H1 (cell line): ENCODE measurements around the gene ADAM30. TPM values are rescaled to one million over a fixed set of nuclear protein-coding genes. Genes with fewer than 3 reads are reported as not detected.

Experiments
- CTCF ChIA-PET: fragments of 300-600 bp; sonication (Branson Sonifier 250); formaldehyde crosslinking; loops from one replicate; lab custom pipeline; 2021; ENCODE audit not compliant: partially characterized antibody; lab: Charles Lee
- POLR2A ChIA-PET: fragments of 300-600 bp; sonication (Branson Sonifier 250); formaldehyde crosslinking; loops from one replicate; lab custom pipeline; 2021; ENCODE audit warnings: inconsistent platforms; ENCODE audit not compliant: partially characterized antibody; lab: Charles Lee
- DNase-seq, 2 experiments: peaks; one replicate each; pipeline versions ENCODE4 v3.0.0 to v3.0.0-alpha.2; 2010 to 2022; ENCODE audit warnings: low spot score in 2 of 2, low read depth in 1 of 2, mixed read lengths in 1 of 2
- FAIRE-seq: peaks from 2 replicates; lab custom pipeline; 2011; peaks lifted over from hg19 to GRCh38; lab: Jason Lieb, UNC
- H2AFZ ChIP-seq: 2 replicates; pipeline ENCODE4 v1.8.1; 2012; ENCODE audit warnings: low read length, inconsistent platforms
- H2AK5ac ChIP-seq: 2 replicates; pipeline ENCODE4 v1.6.1; 2013; ENCODE audit warnings: low read depth, low read length
- H2BK120ac ChIP-seq: replicated peaks from 2 replicates; pipeline ENCODE3; 2013; ENCODE audit warnings: low read depth, low read length, inconsistent platforms
- H2BK12ac ChIP-seq: 2 replicates; pipeline ENCODE4 v1.6.1; 2013; ENCODE audit warnings: low read depth, low read length
- H2BK15ac ChIP-seq: 2 replicates; pipeline ENCODE4 v1.6.1; 2013; ENCODE audit warnings: low read length
- H2BK20ac ChIP-seq: 2 replicates; pipeline ENCODE4 v1.6.1; 2013; ENCODE audit warnings: low read length
- H2BK5ac ChIP-seq: 2 replicates; pipeline ENCODE4 v1.6.1; 2013; ENCODE audit warnings: low read depth, low read length
- H3K14ac ChIP-seq: 2 replicates; pipeline ENCODE4 v1.6.1; 2013; ENCODE audit warnings: inconsistent platforms; ENCODE audit not compliant: insufficient read length
- H3K18ac ChIP-seq: 2 replicates; pipeline ENCODE4 v1.6.1; 2013; ENCODE audit warnings: low read length; ENCODE audit errors: extremely low read depth
- H3K23ac ChIP-seq: 2 replicates; pipeline ENCODE4 v1.6.1; 2013; ENCODE audit warnings: inconsistent platforms; ENCODE audit not compliant: insufficient read length
- H3K23me2 ChIP-seq: 2 replicates; pipeline ENCODE4 v1.6.1; 2013; ENCODE audit warnings: low read depth, low read length
- H3K27ac ChIP-seq: 2 replicates; pipeline ENCODE4 v1.6.1; 2011; ENCODE audit warnings: low read depth, low read length, inconsistent platforms
- H3K27me3 ChIP-seq, 4 experiments: replicated peaks in 1 of 4; 1 replicate in 1 of 4; 2 replicates in 3 of 4; pipeline versions ENCODE4 v1.6.1 to v1.8.1; 2011 to 2013; ENCODE audit warnings: low read length in 3 of 4, mild to moderate bottlenecking in 3 of 4, inconsistent platforms in 2 of 4, mixed read lengths in 2 of 4, moderate library complexity in 1 of 4; ENCODE audit not compliant: control insufficient read depth in 3 of 4, insufficient read depth in 3 of 4; ENCODE audit errors: extremely low read depth in 1 of 4
- H3K36me3 ChIP-seq, 4 experiments: 2 replicates each; pipeline versions ENCODE4 v1.6.1 to v1.8.1; 2011 to 2013; ENCODE audit warnings: mild to moderate bottlenecking in 4 of 4, low read length in 3 of 4, moderate library complexity in 2 of 4, control low read depth in 1 of 4, inconsistent platforms in 1 of 4; ENCODE audit not compliant: insufficient read depth in 4 of 4, control insufficient read depth in 2 of 4
- H3K4ac ChIP-seq: replicated peaks from 2 replicates; pipeline ENCODE3; 2013; ENCODE audit warnings: low read length, low read depth, mixed read lengths, inconsistent platforms; ENCODE audit not compliant: insufficient read length
- H3K4me1 ChIP-seq, 4 experiments: replicated peaks in 1 of 4; 1 replicate in 1 of 4; 2 replicates in 3 of 4; pipeline versions ENCODE4 v1.6.1 to v1.8.1; 2011 to 2013; ENCODE audit warnings: low read length in 3 of 4, inconsistent platforms in 2 of 4, mixed read lengths in 1 of 4; ENCODE audit not compliant: insufficient read depth in 4 of 4, control insufficient read depth in 3 of 4
- H3K4me2 ChIP-seq, 2 experiments: 2 replicates each; pipeline versions ENCODE4 v1.6.1 to v1.8.1; 2011 to 2013; ENCODE audit warnings: low read depth in 2 of 2, low read length in 2 of 2, control low read depth in 1 of 2, inconsistent platforms in 1 of 2, mild to moderate bottlenecking in 1 of 2; ENCODE audit not compliant: insufficient read depth in 1 of 2
- H3K4me3 ChIP-seq, 4 experiments: fragments of 200-600, 300-600 bp in 1 of 4; sonication (generic), shearing (Covaris generic), sonication (Bioruptor Twin) in 1 of 4; 2 replicates each; pipeline versions ENCODE4 v1.5.1 to v1.8.1; 2011 to 2016; ENCODE audit warnings: low read length in 4 of 4, low read depth in 3 of 4, control low read depth in 2 of 4, inconsistent platforms in 2 of 4, mild to moderate bottlenecking in 2 of 4, mixed read lengths in 1 of 4, moderate library complexity in 1 of 4; ENCODE audit not compliant: insufficient read depth in 2 of 4; ENCODE audit errors: extremely low read depth in 1 of 4
- H3K56ac ChIP-seq: replicated peaks from 2 replicates; pipeline ENCODE3; 2013; ENCODE audit warnings: low read depth, mild to moderate bottlenecking, mixed read lengths, low read length, inconsistent platforms; ENCODE audit not compliant: insufficient read length
- H3K79me1 ChIP-seq: 2 replicates; pipeline ENCODE4 v1.6.1; 2013; ENCODE audit warnings: low read depth, low read length, control low read depth
- H3K79me2 ChIP-seq, 2 experiments: 2 replicates each; pipeline versions ENCODE4 v1.6.1 to v1.8.1; 2012 to 2013; ENCODE audit warnings: low read length in 2 of 2, mild to moderate bottlenecking in 2 of 2, inconsistent platforms in 1 of 2; ENCODE audit not compliant: insufficient read depth in 2 of 2, control insufficient read depth in 1 of 2
- H3K9ac ChIP-seq, 4 experiments: replicated peaks in 1 of 4; 1 replicate in 1 of 4; 2 replicates in 3 of 4; pipeline versions ENCODE4 v1.6.1 to v1.8.1; 2011 to 2013; ENCODE audit warnings: low read depth in 3 of 4, low read length in 3 of 4, control low read depth in 2 of 4, mild to moderate bottlenecking in 2 of 4, moderate library complexity in 2 of 4, inconsistent platforms in 1 of 4; ENCODE audit errors: extremely low read depth in 1 of 4
- H3K9me3 ChIP-seq, 2 experiments: 2 replicates each; pipeline versions ENCODE4 v1.6.1 to v1.8.1; 2012 to 2013; ENCODE audit warnings: mild to moderate bottlenecking in 2 of 2, moderate library complexity in 2 of 2, control low read depth in 1 of 2, inconsistent platforms in 1 of 2, low read depth in 1 of 2, low read length in 1 of 2, mixed read lengths in 1 of 2; ENCODE audit not compliant: insufficient read depth in 2 of 2
- H4K20me1 ChIP-seq, 2 experiments: replicated peaks in 1 of 2; 2 replicates each; pipeline versions ENCODE3 to v1.8.1; 2011 to 2013; ENCODE audit warnings: inconsistent platforms in 2 of 2, low read length in 2 of 2, mild to moderate bottlenecking in 1 of 2; ENCODE audit not compliant: insufficient read depth in 2 of 2, control insufficient read depth in 1 of 2
- H4K5ac ChIP-seq: 2 replicates; pipeline ENCODE4 v1.6.1; 2013; ENCODE audit warnings: low read length, low read depth, mixed read lengths, inconsistent platforms; ENCODE audit not compliant: insufficient read length
- H4K8ac ChIP-seq: 2 replicates; pipeline ENCODE4 v1.8.0; 2013; ENCODE audit warnings: mild to moderate bottlenecking, moderate library complexity, low read length, inconsistent platforms; ENCODE audit not compliant: insufficient read depth; ENCODE audit errors: extremely low read depth
- H4K91ac ChIP-seq: replicated peaks from 2 replicates; pipeline ENCODE3; 2013; ENCODE audit warnings: low read length, mixed read lengths, inconsistent platforms; ENCODE audit not compliant: insufficient read length
- ASH2L ChIP-seq: fragments of 200-600, 300-600 bp; sonication (generic); IDR thresholded peaks from one replicate; pipeline ENCODE4 v1.7.1; 2017; ENCODE audit warnings: low read length
- CEBPB ChIP-seq: IDR thresholded peaks from 2 replicates; pipeline ENCODE4 v1.6.1; 2012; ENCODE audit warnings: low read depth, low read length
- E2F6 ChIP-seq: IDR thresholded peaks from 2 replicates; pipeline ENCODE4 v1.6.1; 2012; ENCODE audit warnings: inconsistent platforms
- FOSL1 ChIP-seq: IDR thresholded peaks from 2 replicates; pipeline ENCODE4 v1.6.1; 2011; ENCODE audit warnings: mild to moderate bottlenecking, low read depth, low read length, moderate library complexity; ENCODE audit not compliant: insufficient read depth
- GABPA ChIP-seq: IDR thresholded peaks from 2 replicates; pipeline ENCODE4 v1.6.1; 2011; ENCODE audit warnings: mild to moderate bottlenecking, low read length, moderate library complexity, borderline replicate concordance; ENCODE audit not compliant: insufficient read depth
- GTF2F1 ChIP-seq: IDR thresholded peaks from 2 replicates; pipeline ENCODE4 v1.6.1; 2012; ENCODE audit warnings: low read depth, low read length, improper control_type of control experiment, borderline replicate concordance
- KDM1A ChIP-seq: fragments of 200-600, 300-600 bp; sonication (generic); IDR thresholded peaks from 2 replicates; pipeline ENCODE4 v1.7.1; 2016; ENCODE audit warnings: mild to moderate bottlenecking, low read length, borderline replicate concordance
- KDM4A ChIP-seq: IDR thresholded peaks from one replicate; pipeline ENCODE4 v1.7.1; 2012; ENCODE audit warnings: low read depth, mild to moderate bottlenecking, moderate library complexity, low read length, inconsistent platforms; ENCODE audit not compliant: severe bottlenecking
- KDM5A ChIP-seq: fragments of 200-600 bp; IDR thresholded peaks from 2 replicates; pipeline ENCODE4 v1.7.1; 2012; ENCODE audit warnings: mild to moderate bottlenecking, low read length, inconsistent platforms, mixed read lengths
- POU5F1 ChIP-seq: IDR thresholded peaks from 2 replicates; pipeline ENCODE4 v1.6.1; 2011; ENCODE audit warnings: low read depth, mild to moderate bottlenecking, low read length, moderate library complexity
- RFX5 ChIP-seq: IDR thresholded peaks from 2 replicates; pipeline ENCODE4 v1.6.1; 2011; ENCODE audit warnings: low read depth, low read length, improper control_type of control experiment, borderline replicate concordance
- SIRT6 ChIP-seq: IDR thresholded peaks from one replicate; pipeline ENCODE4 v1.7.1; 2012; ENCODE audit warnings: low read length, inconsistent platforms
- ZNF274 ChIP-seq: IDR thresholded peaks from 2 replicates; pipeline ENCODE4 v1.7.0; 2012; ENCODE audit warnings: low read length, borderline replicate concordance; ENCODE audit errors: extremely low read depth
- WGBS, 2 experiments: shearing (Covaris generic) in 1 of 2; methylation state at CpG; one replicate each; pipeline versions ENCODE4 v1.1.6 to v1.1.7; 2013 to 2015; ENCODE audit warnings: low lambda C conversion rate in 2 of 2, mixed read lengths in 2 of 2, inconsistent platforms in 1 of 2, low coverage in 1 of 2, missing lambda C conversion rate in 1 of 2; ENCODE audit not compliant: insufficient replicate concordance in 2 of 2, insufficient coverage in 1 of 2, insufficient read length in 1 of 2; ENCODE audit errors: extremely low coverage in 1 of 2, missing lambda C conversion rate in 1 of 2; 5-methylcytosine and 5-hydroxymethylcytosine counted together
- polyA plus RNA-seq, 7 experiments: library from polyadenylated mRNA; depleted of rRNA in 3 of 7; stranded (reverse) in 5 of 7; unstranded in 2 of 7; fragments of >200 nt in 5 of 7; fragments of 200-250 nt in 2 of 7; gene quantifications; 1 replicate in 5 of 7; 2 replicates in 1 of 7; 4 replicates in 1 of 7; pipeline versions ENCODE4 v1.2.1 to v1.2.3, GENCODE V29; 2011 to 2013; ENCODE audit warnings: missing spikeins in 2 of 7, mixed read lengths in 2 of 7
- total RNA-seq: library from RNA; stranded (reverse); fragmentation: NEBNext Ultra II Directional; extraction: Animal tissue kit (Norgen Biotek cat#: 25700); gene quantifications from 2 replicates; pipeline ENCODE4 v1.2.1, GENCODE V29; 2021

ADAM30 gene
- total and polyA plus RNA-seq, 2 of the 8 experiments (the other 6 are each of a cell fraction or from before 2014, with no cell fraction given) = not detected

DNA sequence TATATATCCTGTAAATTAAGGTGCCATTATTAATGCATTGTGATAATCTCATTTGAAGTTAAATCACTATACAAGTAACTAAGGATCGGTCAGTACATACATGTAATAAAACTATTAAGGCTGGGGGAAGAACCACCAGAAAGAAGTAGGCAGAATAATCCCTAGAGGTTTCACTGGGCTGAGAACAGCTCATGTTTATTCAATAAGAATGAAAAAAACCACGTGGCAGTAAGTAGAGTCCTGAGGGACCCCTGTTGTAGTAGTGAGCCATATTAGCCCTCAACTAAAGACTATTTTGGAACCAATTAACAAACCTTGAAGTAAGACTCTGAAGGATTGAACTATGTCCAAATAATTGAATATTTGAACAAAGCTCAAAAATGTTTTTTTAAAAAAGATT, 46.9 kb upstream of the ADAM30 start:
- DNase-seq (no peak), FAIRE-seq (no peak)
- H3K9me3 ChIP-seq = no peaks in the 10 kb centered on the region
- no peak overlapping the region for H3K18ac ChIP-seq
- no peak overlapping the region for H3K4me2 ChIP-seq
- no peak overlapping the region for H3K56ac ChIP-seq
- H2BK5ac ChIP-seq = no peak overlapping the region
- H3K79me1 ChIP-seq = no peaks in the 10 kb centered on the region
- H3K27ac ChIP-seq = no peak overlapping the region
- no peak overlapping the region for H4K5ac ChIP-seq
- H3K23ac ChIP-seq = no peak overlapping the region
- H2BK20ac ChIP-seq = no peak overlapping the region
- no peak overlapping the region for H2BK12ac ChIP-seq
- ChIA-PET POLR2A (no interaction called here), CTCF (interaction anchor here (0.7 to 1.7 kb wide), 4 partner anchors 10 to 47 kb away, joined by 3 to 5 read pairs (median 4); partner anchors contain the start of gene ADAM30)
- no peak overlapping the region for H3K9ac ChIP-seq
- no peak overlapping the region for H3K4me3 ChIP-seq
- H2AFZ ChIP-seq = no peak overlapping the region
- no peak overlapping the region for H2BK120ac ChIP-seq
- 86% methylated on average over 2 of the region's 2 CpGs; no CpG with 5 or more reads in 1 of the 2 experiments for WGBS, 2 experiments
- H2AK5ac ChIP-seq = no peak overlapping the region
- no peaks in the 10 kb centered on the region for H3K79me2 ChIP-seq
- H3K23me2 ChIP-seq = no peaks in the 10 kb centered on the region
- H3K14ac ChIP-seq = no peak overlapping the region
- H3K4ac ChIP-seq = no peak overlapping the region
- no peak overlapping the region for H2BK15ac ChIP-seq
- peaks cover 0 to 2% (median under 1%) of the 10 kb centered on the region in 4 experiments; a peak in 4 of 8 replicates for H3K36me3 ChIP-seq
- H4K20me1 ChIP-seq = no peaks in the 10 kb centered on the region
- no peaks in the 10 kb centered on the region for H3K4me1 ChIP-seq
- no peaks in the 10 kb centered on the region for H3K27me3 ChIP-seq
- no peak overlapping the region for H4K91ac ChIP-seq
- H4K8ac ChIP-seq = no peak overlapping the region
- TF ChIP-seq KDM4A = no peak
- no peak for TF ChIP-seq POU5F1
- TF ChIP-seq ASH2L = no peak
- TF ChIP-seq SIRT6 = no peak
- TF ChIP-seq GTF2F1 = no peak
- TF ChIP-seq RFX5 = no peak
- no peak for TF ChIP-seq E2F6
- no peak for TF ChIP-seq ZNF274
- no peak for TF ChIP-seq KDM5A
- no peak for TF ChIP-seq GABPA
- TF ChIP-seq CEBPB = no peak
- no peak for TF ChIP-seq KDM1A
- no peak for TF ChIP-seq FOSL1
